Spleen (tissue), 7 donors: ENCODE data around the gene CADM2.

Experiments used
- POLR2A ChIP-seq, 3 donors: fragments of 450-650 bp; IDR thresholded peaks; one replicate each; pipeline ENCODE4 v1.5.1; 2017; ENCODE audit warnings: antibody characterized with exemption in 3 of 3, mild to moderate bottlenecking in 1 of 3
- TF ChIP-seq, protein P1 (sequence below), 11 experiments: fragments of 200-600 bp in 7 of 11; fragments of 450-650 bp in 4 of 11; sonication (generic) in 4 of 11; IDR thresholded peaks in 8 of 11; conservative IDR thresholded peaks in 3 of 11; 1 replicate in 7 of 11; 2 replicates in 4 of 11; pipeline versions ENCODE4 v1.4.0 to v1.8.0; 2016 to 2021; ENCODE audit warnings: antibody characterized with exemption in 11 of 11, inconsistent platforms in 4 of 11, mild to moderate bottlenecking in 1 of 11
- donor health status: DM: no; HTN: no; CAD: no; lungs with moderate emphysema.
- donor health status: DM: no; HTN: no; CAD: no.
- donor health status: DM: no; HTN: no; CAD: no.

DNA sequence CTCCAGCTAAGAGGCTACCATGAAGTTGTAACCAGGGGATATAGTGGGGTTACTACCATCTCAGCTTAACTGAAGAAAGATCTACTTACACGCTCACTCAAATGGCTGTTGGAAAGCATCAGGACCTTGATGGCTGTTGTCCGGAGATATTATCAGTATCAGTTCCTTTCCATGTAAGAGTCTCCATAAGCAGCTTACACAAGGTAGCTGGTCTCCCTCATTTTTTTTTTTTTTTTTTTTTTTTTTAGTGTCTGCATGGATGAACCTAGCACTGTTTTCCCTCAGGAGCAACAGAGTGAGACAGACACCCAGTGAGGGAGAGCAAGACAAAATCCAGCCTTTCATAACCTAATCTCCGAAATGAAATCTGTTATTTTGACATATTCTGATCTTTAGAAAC, 230.9 kb downstream of the CADM2 start:
- TF ChIP-seq, protein P1, sequence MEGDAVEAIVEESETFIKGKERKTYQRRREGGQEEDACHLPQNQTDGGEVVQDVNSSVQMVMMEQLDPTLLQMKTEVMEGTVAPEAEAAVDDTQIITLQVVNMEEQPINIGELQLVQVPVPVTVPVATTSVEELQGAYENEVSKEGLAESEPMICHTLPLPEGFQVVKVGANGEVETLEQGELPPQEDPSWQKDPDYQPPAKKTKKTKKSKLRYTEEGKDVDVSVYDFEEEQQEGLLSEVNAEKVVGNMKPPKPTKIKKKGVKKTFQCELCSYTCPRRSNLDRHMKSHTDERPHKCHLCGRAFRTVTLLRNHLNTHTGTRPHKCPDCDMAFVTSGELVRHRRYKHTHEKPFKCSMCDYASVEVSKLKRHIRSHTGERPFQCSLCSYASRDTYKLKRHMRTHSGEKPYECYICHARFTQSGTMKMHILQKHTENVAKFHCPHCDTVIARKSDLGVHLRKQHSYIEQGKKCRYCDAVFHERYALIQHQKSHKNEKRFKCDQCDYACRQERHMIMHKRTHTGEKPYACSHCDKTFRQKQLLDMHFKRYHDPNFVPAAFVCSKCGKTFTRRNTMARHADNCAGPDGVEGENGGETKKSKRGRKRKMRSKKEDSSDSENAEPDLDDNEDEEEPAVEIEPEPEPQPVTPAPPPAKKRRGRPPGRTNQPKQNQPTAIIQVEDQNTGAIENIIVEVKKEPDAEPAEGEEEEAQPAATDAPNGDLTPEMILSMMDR (IDR thresholded peaks at IDR 0.05 in 8 of 11, conservative IDR thresholded peaks at IDR 0.05 in 3 of 11) = no peak
- no peak for TF ChIP-seq POLR2A (IDR thresholded peaks at IDR 0.05)
